GM15510 (cell line): ENCODE results near the gene WNT9A.

Experiments
- POLR2A ChIP-seq: IDR thresholded peaks from 3 replicates; pipeline ENCODE4 v1.6.1; 2011; ENCODE audit warnings: borderline replicate concordance; ENCODE audit not compliant: insufficient read length; ENCODE audit errors: extremely low read depth

WNT9A gene

GRCh38 chr1:227927971-227928741 is 19.6 kb downstream of the WNT9A start:
- no peak for TF ChIP-seq POLR2A

- TF ChIP-seq POLR2A: no peak
Observed at GRCh38 chr1:227926896-227927885, 20.5 kb downstream of the WNT9A start.

GRCh38 chr1:227926216-227926791 is 21.4 kb downstream of the WNT9A start:
- no peak for TF ChIP-seq POLR2A

- no peak for TF ChIP-seq POLR2A
Observed at GRCh38 chr1:227925582-227926198, 22.0 kb downstream of the WNT9A start.

GRCh38 chr1:227924833-227925574 is 22.7 kb downstream of the WNT9A start:
- no peak for TF ChIP-seq POLR2A

GRCh38 chr1:227924168-227924832 is 23.4 kb downstream of the WNT9A start:
- no peak for TF ChIP-seq POLR2A

- no peak for TF ChIP-seq POLR2A
Observed at GRCh38 chr1:227923353-227924167, 24.2 kb downstream of the WNT9A start.

- no peak for TF ChIP-seq POLR2A
Observed at GRCh38 chr1:227922501-227923352, 25.0 kb downstream of the WNT9A start.

GRCh38 chr1:227921461-227922185 is 26.1 kb downstream of the WNT9A start:
- TF ChIP-seq POLR2A: no peak

- TF ChIP-seq POLR2A: no peak
Observed at GRCh38 chr1:227920896-227921295, 26.8 kb downstream of the WNT9A start.

GRCh38 chr1:227920426-227920825 is 27.3 kb downstream of the WNT9A start:
- TF ChIP-seq POLR2A: no peak
